Activated effector memory CD4-positive, alpha-beta T cell treated with Interleukin-2 at 50 U/mL for 16 hours (primary cell): ENCODE measurements around the gene MPDU1.
"Not testable (repeated sequence)": the region's sequence is repeated elsewhere in the genome, so short reads cannot be mapped to it uniquely, and the experiment has no call there.

Experiments used
- DNase-seq: peaks from one replicate; pipeline ENCODE4 v3.0.0-alpha.2; 2020

MPDU1 gene

GRCh38 chr17:7620835-7621234 is 37.2 kb downstream of the MPDU1 start:
- no peak for DNase-seq

GRCh38 chr17:7623661-7624060 is 40.0 kb downstream of the MPDU1 start:
- DNase-seq: no peak

GRCh38 chr17:7625749-7626148 is 42.1 kb downstream of the MPDU1 start:
- DNase-seq: not testable (repeated sequence)

GRCh38 chr17:7626307-7626706 is 42.7 kb downstream of the MPDU1 start:
- no peak for DNase-seq

- no peak for DNase-seq
Observed at GRCh38 chr17:7626956-7627249, 43.3 kb downstream of the MPDU1 start.

- peak; percentile 76 for DNase-seq
Observed at GRCh38 chr17:7627250-7628121, 43.8 kb downstream of the MPDU1 start, which contains the start of gene SAT2. Gene SAT2 (minus strand): TSS chr17:7627821. CDS start chr17:7627635, 186 bp downstream.

- no peak for DNase-seq
Observed at GRCh38 chr17:7629939-7630571, 46.4 kb downstream of the MPDU1 start, which contains the start of gene SHBG. Gene SHBG (plus strand): TSS chr17:7630135. CDS start chr17:7630173, 38 bp downstream.

GRCh38 chr17:7631398-7632380 is 48.0 kb downstream of the MPDU1 start:
- DNase-seq: no peak

GRCh38 chr17:7632492-7632894 is 48.8 kb downstream of the MPDU1 start:
- no peak for DNase-seq

- no peak for DNase-seq
Observed at GRCh38 chr17:7633093-7633492, 49.4 kb downstream of the MPDU1 start.

- DNase-seq: no peak
Observed at GRCh38 chr17:7634384-7634783, 50.7 kb downstream of the MPDU1 start.

GRCh38 chr17:7636163-7636562 is 52.5 kb downstream of the MPDU1 start:
- no peak for DNase-seq
